Effector CD4-positive, alpha-beta T cell (primary cell): Measurements from ENCODE around the gene BTNL9.
"Not testable (repeated sequence)": the region's sequence is repeated elsewhere in the genome, so short reads cannot be mapped to it uniquely, and the experiment has no call there.

ENCODE experiments used
- DNase-seq: peaks from one replicate; pipeline ENCODE4 v3.0.0-alpha.2; 2020

The BTNL9 gene

GRCh38 chr5:181062631-181063030 lies 22.6 kb downstream of the BTNL9 start:
- DNase-seq, result no peak

- no peak for DNase-seq
Measured at GRCh38 chr5:181063514-181063913, 23.4 kb downstream of the BTNL9 start.

GRCh38 chr5:181064987-181065386 lies 24.9 kb downstream of the BTNL9 start:
- DNase-seq, result no peak

GRCh38 chr5:181069767-181070491 lies 29.9 kb downstream of the BTNL9 start:
- DNase-seq, result no peak

- no peak for DNase-seq
Measured at GRCh38 chr5:181070523-181070922, 30.5 kb downstream of the BTNL9 start.

GRCh38 chr5:181071257-181071656 lies 31.2 kb downstream of the BTNL9 start:
- DNase-seq, result no peak

- no peak for DNase-seq
Measured at GRCh38 chr5:181076920-181077319, 36.9 kb downstream of the BTNL9 start.

- DNase-seq, result no peak
Measured at GRCh38 chr5:181081989-181082388, 41.9 kb downstream of the BTNL9 start.

GRCh38 chr5:181084621-181085195 lies 44.6 kb downstream of the BTNL9 start:
- no peak for DNase-seq

GRCh38 chr5:181086026-181086883 lies 46.2 kb downstream of the BTNL9 start:
- no peak for DNase-seq

- no peak for DNase-seq
Measured at GRCh38 chr5:181086884-181087205, 46.8 kb downstream of the BTNL9 start.

GRCh38 chr5:181087309-181087708 lies 47.2 kb downstream of the BTNL9 start:
- DNase-seq, result no peak

- DNase-seq, result no peak
Measured at GRCh38 chr5:181088289-181088688, 48.2 kb downstream of the BTNL9 start.

- DNase-seq, result no peak
Measured at GRCh38 chr5:181092428-181092827, 52.4 kb downstream of the BTNL9 start.

GRCh38 chr5:181095162-181095561 lies 55.1 kb downstream of the BTNL9 start:
- not testable (repeated sequence) for DNase-seq

GRCh38 chr5:181096721-181097382 lies 56.8 kb downstream of the BTNL9 start:
- not testable (repeated sequence) for DNase-seq

- DNase-seq, result not testable (repeated sequence)
Measured at GRCh38 chr5:181097383-181097753, 57.3 kb downstream of the BTNL9 start.

GRCh38 chr5:181097759-181098491 lies 57.9 kb downstream of the BTNL9 start:
- DNase-seq, result not testable (repeated sequence)

GRCh38 chr5:181098762-181099601 lies 58.9 kb downstream of the BTNL9 start:
- no peak for DNase-seq

GRCh38 chr5:181099602-181100086 lies 59.6 kb downstream of the BTNL9 start:
- DNase-seq, result no peak

- no peak for DNase-seq
Measured at GRCh38 chr5:181100121-181100875, 60.2 kb downstream of the BTNL9 start.
